GM12873 (cell line): ENCODE measurements around the gene SHROOM1.

Experiments
- TF ChIP-seq, protein P1 (sequence below): IDR thresholded peaks from 2 replicates; pipeline ENCODE4 v1.5.1; 2012; ENCODE audit warnings: low read depth, mild to moderate bottlenecking, moderate library complexity, low read length, control low read depth; ENCODE audit not compliant: insufficient read depth; ENCODE audit errors: missing control alignments

SHROOM1 gene

DNA sequence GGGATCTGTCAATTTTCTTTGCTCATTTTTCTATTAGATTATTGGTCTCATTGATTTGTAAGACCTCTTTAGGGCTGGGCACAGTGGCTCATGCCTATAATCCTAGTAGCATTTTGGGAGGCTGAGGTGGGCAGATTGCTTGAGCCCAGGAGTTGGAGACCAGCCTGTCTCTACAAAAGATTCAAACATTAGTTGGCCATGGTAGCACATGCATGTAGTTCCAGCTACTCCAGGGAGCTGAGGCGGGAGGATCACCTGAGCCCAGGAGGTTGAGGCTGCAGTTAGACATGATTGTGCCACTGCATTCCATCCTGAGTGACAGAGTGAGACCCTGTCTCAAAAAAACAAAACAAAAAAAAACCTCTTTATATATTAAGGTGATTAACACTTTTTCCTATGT, 6.4 kb upstream of the SHROOM1 start:
- TF ChIP-seq, protein P1, sequence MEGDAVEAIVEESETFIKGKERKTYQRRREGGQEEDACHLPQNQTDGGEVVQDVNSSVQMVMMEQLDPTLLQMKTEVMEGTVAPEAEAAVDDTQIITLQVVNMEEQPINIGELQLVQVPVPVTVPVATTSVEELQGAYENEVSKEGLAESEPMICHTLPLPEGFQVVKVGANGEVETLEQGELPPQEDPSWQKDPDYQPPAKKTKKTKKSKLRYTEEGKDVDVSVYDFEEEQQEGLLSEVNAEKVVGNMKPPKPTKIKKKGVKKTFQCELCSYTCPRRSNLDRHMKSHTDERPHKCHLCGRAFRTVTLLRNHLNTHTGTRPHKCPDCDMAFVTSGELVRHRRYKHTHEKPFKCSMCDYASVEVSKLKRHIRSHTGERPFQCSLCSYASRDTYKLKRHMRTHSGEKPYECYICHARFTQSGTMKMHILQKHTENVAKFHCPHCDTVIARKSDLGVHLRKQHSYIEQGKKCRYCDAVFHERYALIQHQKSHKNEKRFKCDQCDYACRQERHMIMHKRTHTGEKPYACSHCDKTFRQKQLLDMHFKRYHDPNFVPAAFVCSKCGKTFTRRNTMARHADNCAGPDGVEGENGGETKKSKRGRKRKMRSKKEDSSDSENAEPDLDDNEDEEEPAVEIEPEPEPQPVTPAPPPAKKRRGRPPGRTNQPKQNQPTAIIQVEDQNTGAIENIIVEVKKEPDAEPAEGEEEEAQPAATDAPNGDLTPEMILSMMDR, result no peak

DNA sequence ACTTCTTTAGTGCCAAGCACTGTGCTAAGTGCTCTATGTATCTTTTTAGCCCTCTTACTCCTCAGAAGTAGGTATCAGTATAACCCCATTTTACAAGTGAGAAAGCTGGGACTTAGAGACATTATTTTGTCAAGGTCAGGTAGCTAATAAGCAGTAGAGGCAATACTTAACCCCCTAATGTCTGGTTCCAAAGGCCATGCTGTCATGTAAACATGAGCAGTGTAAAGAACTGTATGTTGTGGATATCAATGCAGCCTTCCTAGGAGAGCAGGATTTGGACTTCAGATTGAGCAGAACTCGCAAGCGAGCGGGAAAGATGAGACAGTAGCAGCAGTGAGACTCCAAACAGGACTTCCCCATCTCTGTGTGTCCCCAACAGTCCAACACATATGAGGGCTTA, 3.6 kb upstream of the SHROOM1 start:
- TF ChIP-seq, protein P1, result no peak

DNA sequence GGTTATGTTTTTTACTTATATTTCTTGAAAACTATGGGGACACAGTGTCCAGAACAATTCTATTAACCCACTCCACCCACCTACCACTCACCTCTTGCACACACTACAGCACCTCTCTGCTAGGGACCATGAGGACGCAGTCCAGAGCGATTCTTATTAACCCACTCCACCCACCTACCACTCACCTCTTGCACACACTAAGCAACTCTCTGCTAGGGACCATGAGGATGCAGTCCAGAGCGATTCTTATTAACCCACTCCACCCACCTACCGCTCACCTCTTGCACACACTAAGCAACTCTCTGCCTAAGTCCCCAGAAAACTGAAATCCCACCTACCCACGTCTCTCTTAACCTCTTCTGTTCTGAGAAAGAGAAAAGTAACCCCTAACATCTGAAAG, 2.2 kb upstream of the SHROOM1 start:
- TF ChIP-seq, protein P1, result no peak

DNA sequence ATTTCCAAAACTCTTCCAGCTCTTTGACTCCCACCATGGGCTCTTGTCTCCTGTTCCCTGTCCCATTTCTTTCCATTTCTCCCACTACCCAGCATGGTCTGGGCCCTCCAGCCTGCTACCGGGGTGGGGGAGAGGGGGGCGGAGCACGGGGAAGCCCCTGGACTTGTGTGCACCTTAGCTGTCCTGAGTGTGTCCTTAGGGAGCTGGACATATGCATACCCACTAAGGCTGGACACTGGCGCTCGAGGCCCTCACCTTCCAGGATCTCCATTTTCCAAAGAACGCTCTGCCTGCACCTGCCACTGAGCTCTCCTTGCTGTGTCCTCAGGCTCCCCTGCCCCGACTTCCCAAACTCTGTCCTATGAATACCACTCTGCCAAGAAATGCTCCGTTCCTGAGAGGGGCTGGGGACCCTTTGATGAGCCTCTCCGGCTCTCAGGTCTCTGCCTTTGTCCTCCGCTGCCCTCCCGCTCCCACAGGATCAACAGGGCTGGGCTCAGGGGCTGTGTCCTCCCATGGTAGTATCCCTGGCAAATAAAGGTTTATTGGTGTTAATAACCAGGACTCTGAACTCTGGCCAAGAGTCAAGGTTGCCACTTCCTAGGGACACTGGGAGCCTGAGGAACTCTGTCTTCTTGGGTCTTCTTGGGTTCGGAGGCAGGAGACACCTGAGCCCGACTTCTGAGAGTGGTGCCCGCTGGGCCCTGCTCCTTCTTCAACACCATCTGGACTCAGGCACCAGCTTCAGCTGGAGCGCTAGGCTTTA, 831 bp upstream of the SHROOM1 start:
- TF ChIP-seq, protein P1, result no peak

DNA sequence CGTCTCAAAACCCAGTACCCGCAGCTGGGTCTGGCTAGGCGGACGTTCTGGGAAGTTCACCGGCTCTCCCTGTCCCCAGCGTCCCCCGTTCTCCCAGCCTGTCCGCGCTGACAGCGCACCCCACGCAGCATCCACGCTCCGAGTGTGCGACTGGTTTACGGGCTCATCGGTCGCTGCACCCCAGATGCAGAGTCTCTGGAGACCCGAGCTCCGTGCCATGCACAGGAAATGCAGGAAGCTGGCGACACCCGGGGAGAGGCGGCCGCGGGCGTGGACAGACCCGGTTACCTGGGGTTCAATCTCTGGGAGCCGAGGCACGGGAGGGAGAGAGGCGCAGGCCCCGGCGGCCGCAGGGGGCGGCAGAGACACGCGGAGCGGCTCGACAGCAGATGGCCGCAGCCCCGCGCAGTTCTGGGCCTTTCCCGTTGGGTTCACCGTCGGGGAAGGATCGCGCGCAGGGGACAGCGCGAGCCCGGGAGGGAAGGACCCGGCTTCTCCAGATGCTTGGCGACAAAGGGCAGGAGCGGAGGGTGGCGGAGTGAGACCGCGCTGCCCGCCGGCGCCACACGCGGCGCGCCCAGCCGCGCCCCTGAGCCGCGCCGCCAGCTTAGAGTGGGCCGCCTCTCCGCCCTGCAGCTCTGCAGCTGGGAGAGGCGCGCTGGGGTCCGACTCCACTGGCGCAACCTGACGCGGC, 558 bp downstream of the SHROOM1 start:
- TF ChIP-seq, protein P1, result peak; percentile 88

DNA sequence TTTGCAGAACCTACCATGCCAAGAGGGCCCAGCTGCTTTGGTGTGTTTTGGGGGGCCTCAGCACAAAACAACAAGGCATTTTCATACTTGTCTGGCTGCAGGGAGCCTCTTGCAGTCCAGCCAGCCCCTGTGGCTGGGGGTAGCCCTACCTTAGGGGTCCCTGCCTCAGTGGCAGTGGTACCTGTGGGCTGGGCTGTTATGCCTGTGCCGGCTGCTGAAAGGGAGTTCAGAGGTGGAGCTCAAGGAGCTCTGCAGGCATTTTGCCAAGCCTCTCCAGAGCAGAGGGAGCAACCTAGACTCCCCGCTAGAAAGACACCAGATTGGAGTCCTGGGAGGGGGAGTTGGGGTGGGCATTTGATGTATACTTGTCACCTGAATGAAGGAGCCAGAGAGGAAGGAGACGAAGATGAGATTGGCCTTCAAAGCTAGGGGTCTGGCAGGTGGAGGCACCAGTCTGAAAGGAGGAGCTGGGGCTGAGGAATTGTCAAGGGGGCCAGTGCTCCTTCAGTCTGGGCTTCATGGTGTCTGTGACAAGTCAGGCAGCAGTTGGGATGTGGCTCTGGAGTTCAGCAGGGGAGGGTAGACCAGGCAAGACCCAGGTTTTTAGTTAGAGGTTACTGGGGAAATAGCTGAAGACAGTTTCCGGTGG, 1.5 kb downstream of the SHROOM1 start:
- TF ChIP-seq, protein P1, result no peak

DNA sequence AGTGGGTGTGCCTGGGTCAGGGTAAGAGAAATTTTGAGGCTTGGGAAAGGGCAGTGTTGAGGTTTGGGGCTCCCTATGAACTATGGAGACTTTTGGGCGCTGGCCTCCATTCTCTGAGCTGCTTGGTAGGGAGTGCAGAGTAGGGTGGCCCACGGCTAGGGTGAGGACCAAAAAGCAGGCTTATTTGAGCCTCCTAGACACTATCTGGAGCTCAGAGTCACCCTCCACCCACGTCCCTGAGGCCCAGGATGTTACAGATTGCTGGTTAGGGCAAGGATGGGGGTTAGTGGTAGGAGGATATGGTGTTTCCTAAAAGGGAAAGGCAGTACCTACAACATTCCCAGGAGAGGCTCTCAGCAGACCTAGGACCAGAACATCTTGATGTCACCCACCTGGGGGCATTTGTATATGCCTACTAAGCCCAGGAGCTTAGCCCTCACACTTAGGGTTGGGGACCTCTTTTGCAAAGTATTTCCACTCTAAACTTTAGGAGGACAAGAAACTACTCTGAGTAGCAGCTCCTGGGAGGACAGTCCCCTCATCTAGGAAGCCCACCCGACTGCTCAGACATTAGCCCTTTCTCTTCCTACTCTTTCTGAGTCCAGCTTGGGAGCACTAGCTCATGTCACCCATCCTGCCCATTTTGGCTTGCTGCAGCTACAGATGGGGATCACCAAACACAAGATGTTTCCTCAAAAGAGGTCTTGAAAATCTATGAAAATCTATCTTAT, 2.3 kb downstream of the SHROOM1 start:
- TF ChIP-seq, protein P1, result no peak
